ENCODE results near the gene SIAH3. TPM values are rescaled to one million over a fixed set of nuclear protein-coding genes. Genes with fewer than 3 reads are reported as not detected.

The SIAH3 gene
- total RNA-seq, 1 donor from 2014 or later = 0.08 TPM

- peaks cover under 1% of the 10 kb centered on the region for H3K4me1 Mint-ChIP-seq (ENCODE audit: unreplicated experiment)
- no peak for TF ChIP-seq CTCF (IDR thresholded peaks at IDR 0.05; ENCODE audit: unreplicated experiment)
- no peak for DNase-seq (ENCODE audit: low spot score)
- no peak overlapping the region for H3K4me3 Mint-ChIP-seq (ENCODE audit: unreplicated experiment)
- H3K27ac Mint-ChIP-seq (ENCODE audit: unreplicated experiment) = no peak overlapping the region
- H3K9me3 Mint-ChIP-seq (ENCODE audit: unreplicated experiment) = no peaks in the 10 kb centered on the region
- no peaks in the 10 kb centered on the region for H3K36me3 Mint-ChIP-seq (ENCODE audit: low read depth, unreplicated experiment)
- peaks cover 2% of the 10 kb centered on the region for H3K27me3 Mint-ChIP-seq (ENCODE audit: unreplicated experiment)
These were observed 13.9 kb upstream of the SIAH3 start for GRCh38 chr13:45865414-45865813.

GRCh38 chr13:45863709-45864590 lies 12.4 kb upstream of the SIAH3 start:
- TF ChIP-seq CTCF (IDR thresholded peaks at IDR 0.05; ENCODE audit: unreplicated experiment) = no peak
- Mint-ChIP-seq H3K4me1 (ENCODE audit: unreplicated experiment) (peaks cover 5% of the 10 kb centered on the region), H3K27me3 (ENCODE audit: unreplicated experiment) (peaks cover 2% of the 10 kb centered on the region), H3K27ac (ENCODE audit: unreplicated experiment) (no peak overlapping the region), H3K4me3 (ENCODE audit: unreplicated experiment) (no peak overlapping the region), H3K36me3 (ENCODE audit: low read depth, unreplicated experiment) (no peaks in the 10 kb centered on the region), H3K9me3 (ENCODE audit: unreplicated experiment) (no peaks in the 10 kb centered on the region)
- no peak for DNase-seq (ENCODE audit: low spot score)

- no peak for TF ChIP-seq CTCF (IDR thresholded peaks at IDR 0.05; ENCODE audit: unreplicated experiment)
- H3K27ac Mint-ChIP-seq (ENCODE audit: unreplicated experiment) = no peak overlapping the region
These were observed 9.8 kb upstream of the SIAH3 start for GRCh38 chr13:45861322-45861721.

GRCh38 chr13:45860240-45860639 lies 8.7 kb upstream of the SIAH3 start:
- Mint-ChIP-seq H3K4me3 (ENCODE audit: unreplicated experiment) (no peak overlapping the region), H3K27ac (ENCODE audit: unreplicated experiment) (peak overlapping the region; percentile 77), H3K9me3 (ENCODE audit: unreplicated experiment) (no peaks in the 10 kb centered on the region), H3K36me3 (ENCODE audit: low read depth, unreplicated experiment) (no peaks in the 10 kb centered on the region), H3K27me3 (ENCODE audit: unreplicated experiment) (no peaks in the 10 kb centered on the region), H3K4me1 (ENCODE audit: unreplicated experiment) (peaks cover 5% of the 10 kb centered on the region)
- DNase-seq (ENCODE audit: low spot score) = no peak
- no peak for TF ChIP-seq CTCF (IDR thresholded peaks at IDR 0.05; ENCODE audit: unreplicated experiment)

More at GRCh38 chr13:45861322-45861721, 9.8 kb upstream of the SIAH3 start:
- H3K4me3 Mint-ChIP-seq (ENCODE audit: unreplicated experiment) = no peak overlapping the region
- no peaks in the 10 kb centered on the region for H3K9me3 Mint-ChIP-seq (ENCODE audit: unreplicated experiment)
- no peaks in the 10 kb centered on the region for H3K36me3 Mint-ChIP-seq (ENCODE audit: low read depth, unreplicated experiment)
- H3K4me1 Mint-ChIP-seq (ENCODE audit: unreplicated experiment) = peaks cover 5% of the 10 kb centered on the region
- H3K27me3 Mint-ChIP-seq (ENCODE audit: unreplicated experiment) = no peaks in the 10 kb centered on the region
- no peak for DNase-seq (ENCODE audit: low spot score)

- peak; percentile 13 for DNase-seq (ENCODE audit: low spot score)
- Mint-ChIP-seq H3K27me3 (ENCODE audit: unreplicated experiment) (no peaks in the 10 kb centered on the region), H3K9me3 (ENCODE audit: unreplicated experiment) (no peaks in the 10 kb centered on the region), H3K36me3 (ENCODE audit: low read depth, unreplicated experiment) (no peaks in the 10 kb centered on the region), H3K4me1 (ENCODE audit: unreplicated experiment) (peaks cover 5% of the 10 kb centered on the region), H3K27ac (ENCODE audit: unreplicated experiment) (no peak overlapping the region), H3K4me3 (ENCODE audit: unreplicated experiment) (no peak overlapping the region)
- TF ChIP-seq CTCF (IDR thresholded peaks at IDR 0.05; ENCODE audit: unreplicated experiment) = no peak
These were observed 8.2 kb upstream of the SIAH3 start for GRCh38 chr13:45859705-45860104.

Measured in endothelial cell (in vitro differentiated cells).